Measurements from ENCODE around the gene ARHGAP24.
A peak's percentile ranks its signal among the peaks of the same experiment; 100 is the strongest.

The ARHGAP24 gene

GRCh38 chr4:85707611-85708010 lies 232.7 kb downstream of the ARHGAP24 start:
- DNase-seq = peak; percentile 19

GRCh38 chr4:85708468-85708867 lies 233.5 kb downstream of the ARHGAP24 start:
- no peak for DNase-seq

- DNase-seq = no peak
Measured at GRCh38 chr4:85713005-85713404, 238.1 kb downstream of the ARHGAP24 start.

- DNase-seq = peak; percentile 59
Measured at GRCh38 chr4:85715991-85716737, 241.2 kb downstream of the ARHGAP24 start.

- DNase-seq = peak; percentile 76
Measured at GRCh38 chr4:85717351-85717750, 242.4 kb downstream of the ARHGAP24 start.

- no peak for DNase-seq
Measured at GRCh38 chr4:85717847-85718246, 242.9 kb downstream of the ARHGAP24 start.

DNA sequence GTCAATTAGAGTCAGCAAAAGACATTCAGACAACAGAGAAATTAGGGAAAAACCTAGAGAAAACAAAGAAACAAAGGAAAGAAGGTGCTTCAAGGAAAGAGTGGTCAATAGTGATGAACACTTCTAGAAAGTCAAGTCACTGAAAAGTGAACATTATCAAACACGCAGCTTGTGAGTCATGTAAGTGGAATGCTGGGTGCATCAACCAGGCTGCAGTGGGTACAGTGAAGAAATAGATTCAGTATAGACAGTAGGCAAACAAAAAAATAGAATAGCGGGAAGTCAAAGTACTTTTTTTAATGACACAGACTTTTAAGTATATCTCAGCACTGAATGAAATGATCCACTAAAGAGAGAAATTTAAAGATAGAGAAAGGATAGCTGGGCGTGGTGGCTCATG lies 245.8 kb downstream of the ARHGAP24 start:
- DNase-seq = peak; percentile 65

- DNase-seq = no peak
Measured at GRCh38 chr4:85722401-85722800, 247.5 kb downstream of the ARHGAP24 start.

GRCh38 chr4:85722807-85723206 lies 247.9 kb downstream of the ARHGAP24 start:
- DNase-seq = peak; percentile 75

DNA sequence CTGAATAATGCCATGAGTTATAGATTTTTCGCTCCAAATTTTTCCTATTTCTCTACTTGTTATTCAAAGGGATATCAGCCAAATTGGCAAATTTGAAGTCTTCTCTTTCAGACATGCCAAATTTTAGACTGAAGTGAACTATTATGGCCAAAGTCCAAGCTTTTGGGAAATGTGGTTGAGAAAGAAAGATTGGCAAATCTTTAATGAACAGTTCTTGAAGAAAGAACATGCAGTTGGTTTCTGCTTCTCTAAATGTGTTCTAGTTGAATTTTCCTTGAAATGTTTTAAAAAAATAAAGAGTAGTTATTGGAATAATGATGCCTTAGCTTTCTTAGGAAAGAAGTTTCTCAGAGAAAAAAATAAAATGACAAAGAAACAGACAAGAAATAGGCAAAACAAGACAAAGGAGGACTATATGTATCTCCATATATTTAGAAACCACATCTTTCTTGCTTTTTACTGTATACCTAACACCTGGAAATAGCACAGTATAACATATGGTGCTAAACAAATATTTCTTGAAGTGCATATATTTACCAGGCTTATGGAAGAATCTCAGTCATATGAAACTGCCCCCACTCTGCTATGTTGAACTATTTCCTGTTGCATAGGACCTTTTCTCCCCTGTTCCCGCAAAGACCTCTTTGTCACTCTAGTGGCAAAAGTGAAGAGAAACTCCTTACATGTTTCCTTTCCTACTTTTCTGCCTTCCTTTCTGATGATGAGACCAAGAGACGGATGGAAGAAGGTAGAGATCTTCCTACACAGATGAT lies 250.0 kb downstream of the ARHGAP24 start:
- no peak for DNase-seq

- no peak for DNase-seq
Measured at GRCh38 chr4:85725721-85726170, 250.8 kb downstream of the ARHGAP24 start.

- no peak for DNase-seq
Measured at GRCh38 chr4:85726555-85726954, 251.6 kb downstream of the ARHGAP24 start.

- DNase-seq = no peak
Measured at GRCh38 chr4:85728464-85728863, 253.5 kb downstream of the ARHGAP24 start.

GRCh38 chr4:85732124-85732523 lies 257.2 kb downstream of the ARHGAP24 start:
- no peak for DNase-seq

GRCh38 chr4:85733798-85734197 lies 258.8 kb downstream of the ARHGAP24 start:
- DNase-seq = no peak

GRCh38 chr4:85734424-85734831 lies 259.5 kb downstream of the ARHGAP24 start:
- DNase-seq = no peak

DNA sequence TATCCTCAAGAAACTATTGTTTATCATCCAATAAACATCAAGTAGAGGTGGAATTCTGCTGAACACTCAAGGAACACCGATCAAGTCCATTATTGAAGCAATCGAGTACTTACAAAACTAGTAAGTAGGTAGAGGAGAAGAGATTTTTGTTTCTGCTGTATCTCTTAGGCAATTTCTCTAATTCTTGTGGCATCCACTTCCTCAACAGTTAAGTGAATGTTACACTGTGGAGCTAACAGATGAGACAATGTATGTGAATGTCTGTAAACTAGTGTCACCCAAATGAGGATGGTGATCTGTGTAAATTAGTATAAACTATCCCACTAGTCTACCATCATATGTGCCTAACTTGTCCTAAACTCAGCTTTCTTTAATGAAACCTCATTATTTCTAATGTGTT lies 261.6 kb downstream of the ARHGAP24 start:
- no peak for DNase-seq

- DNase-seq = no peak
Measured at GRCh38 chr4:85737254-85737653, 262.3 kb downstream of the ARHGAP24 start.

- DNase-seq = no peak
Measured at GRCh38 chr4:85738721-85739120, 263.8 kb downstream of the ARHGAP24 start.

DNA sequence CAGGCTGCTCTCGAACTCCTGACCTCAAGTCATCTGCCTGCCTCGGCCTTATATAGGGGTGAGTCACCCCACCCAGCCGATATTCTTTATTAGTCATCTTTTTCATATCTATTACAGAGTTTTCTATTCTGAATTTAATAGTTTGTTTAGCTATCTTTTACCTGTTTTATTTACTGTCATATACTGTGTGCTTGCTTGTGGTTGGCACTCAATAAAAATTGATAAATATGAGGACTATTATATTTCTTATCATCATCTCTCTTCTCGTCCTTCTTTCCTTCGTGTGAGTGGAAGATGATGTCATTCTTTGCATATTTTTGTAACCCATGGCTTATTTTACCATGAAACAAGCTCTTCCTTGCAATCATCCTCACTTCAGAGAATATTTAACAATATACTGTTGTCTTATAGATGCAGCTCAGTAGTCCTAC lies 265.5 kb downstream of the ARHGAP24 start:
- DNase-seq = peak; percentile 60

GRCh38 chr4:85741381-85741780 lies 266.4 kb downstream of the ARHGAP24 start:
- DNase-seq = no peak

- DNase-seq = no peak
Measured at GRCh38 chr4:85741921-85742591, 267.1 kb downstream of the ARHGAP24 start.

- DNase-seq = no peak
Measured at GRCh38 chr4:85744950-85745349, 270.0 kb downstream of the ARHGAP24 start.

GRCh38 chr4:85745939-85746338 lies 271.0 kb downstream of the ARHGAP24 start:
- DNase-seq = no peak
